ENCODE data around the gene CAD.
"Not testable (repeated sequence)": the region's sequence is repeated elsewhere in the genome, so short reads cannot be mapped to it uniquely, and the experiment has no call there.

The CAD gene

GRCh38 chr2:27217173-27218121, at the start of gene CAD:
Gene CAD (plus strand): TSS chr2:27217369. CDS start chr2:27217552, 183 bp downstream.
- peak; percentile 36 to 47 for TF ChIP-seq CTCF (IDR thresholded peaks at IDR 0.05)
- peaks cover 9 to 32% (median 14%) of the 10 kb centered on the region in 3 donors for H3K36me3 ChIP-seq
- H3K4me1 ChIP-seq: peaks cover 0 to 22% (median 15%) of the 10 kb centered on the region in 4 donors
- intact Hi-C loops (cut with DNase I; ENCODE audit: low total_unique reads): loop anchor here (10.0 kb wide), 3 partner anchors 83 to 253 kb away; partner anchors contain the start of genes PREB, PRR30 and TMEM214
- peak within 1 kb of the TSS; percentile 64 to 65 for H3K4me3 ChIP-seq
- peak within 1 kb of the TSS; percentile 56 to 76 for H3K27ac ChIP-seq
- H3K27me3 ChIP-seq: no peaks in the 10 kb centered on the region
- DNase-seq: peak; percentile 86 to 93
- H3K9me3 ChIP-seq: no peaks in the 10 kb centered on the region

- H3K4me1 ChIP-seq: peaks cover 0 to 7% (median 2%) of the 10 kb centered on the region in 4 donors
- H3K27ac ChIP-seq: no peak overlapping the region
- no peaks in the 10 kb centered on the region for H3K9me3 ChIP-seq
- TF ChIP-seq CTCF (IDR thresholded peaks at IDR 0.05): no peak
- H3K27me3 ChIP-seq: peaks cover 0 to 10% of the 10 kb centered on the region in 2 donors
- no peak overlapping the region for H3K4me3 ChIP-seq
- intact Hi-C loops (cut with DNase I; ENCODE audit: low total_unique reads): no loop called here
- DNase-seq: peak in 1 of 2 donors; percentile 20
- H3K36me3 ChIP-seq: no peaks in the 10 kb centered on the region
Measured at GRCh38 chr2:27170581-27171337, 46.4 kb upstream of the CAD start.

GRCh38 chr2:27171351-27171848, 45.8 kb upstream of the CAD start:
- peaks cover 0 to 12% of the 10 kb centered on the region in 2 donors for H3K27me3 ChIP-seq
- H3K4me1 ChIP-seq: peaks cover 0 to 7% (median 2%) of the 10 kb centered on the region in 4 donors
- no peak for DNase-seq
- no peak overlapping the region for H3K27ac ChIP-seq
- no peak overlapping the region for H3K4me3 ChIP-seq
- H3K9me3 ChIP-seq: no peaks in the 10 kb centered on the region
- intact Hi-C loops (cut with DNase I; ENCODE audit: low total_unique reads): no loop called here
- TF ChIP-seq CTCF (IDR thresholded peaks at IDR 0.05): no peak
- no peaks in the 10 kb centered on the region for H3K36me3 ChIP-seq

- Histone ChIP-seq H3K36me3 (no peaks in the 10 kb centered on the region), H3K9me3 (no peaks in the 10 kb centered on the region), H3K4me3 (no peak overlapping the region), H3K4me1 (peaks cover 0 to 7% (median 2%) of the 10 kb centered on the region in 4 donors), H3K27ac (no peak overlapping the region), H3K27me3 (peaks cover 0 to 17% of the 10 kb centered on the region in 2 donors)
- no peak for DNase-seq
- no peak for TF ChIP-seq CTCF (IDR thresholded peaks at IDR 0.05)
- intact Hi-C loops (cut with DNase I; ENCODE audit: low total_unique reads): no loop called here
Measured at GRCh38 chr2:27174638-27175037, 42.5 kb upstream of the CAD start.

GRCh38 chr2:27175330-27175729, 41.8 kb upstream of the CAD start:
- H3K27ac ChIP-seq: no peak overlapping the region
- no peak for TF ChIP-seq CTCF (IDR thresholded peaks at IDR 0.05)

GRCh38 chr2:27175781-27176180, 41.4 kb upstream of the CAD start:
- H3K9me3 ChIP-seq; intact Hi-C loops (cut with DNase I; ENCODE audit: low total_unique reads); H3K36me3 ChIP-seq; H3K4me1 ChIP-seq; H3K4me3 ChIP-seq; DNase-seq; H3K27ac ChIP-seq: not testable (repeated sequence)
- H3K27me3 ChIP-seq: peaks cover 0 to 17% of the 10 kb centered on the region in 2 donors

More at GRCh38 chr2:27175330-27175729, 41.8 kb upstream of the CAD start:
- H3K9me3 ChIP-seq: no peaks in the 10 kb centered on the region
- no peaks in the 10 kb centered on the region for H3K36me3 ChIP-seq
- H3K4me3 ChIP-seq: no peak overlapping the region
- DNase-seq: peak; percentile 67 to 74
- peaks cover 0 to 9% (median 0%) of the 10 kb centered on the region in 4 donors for H3K4me1 ChIP-seq
- intact Hi-C loops (cut with DNase I; ENCODE audit: low total_unique reads): no loop called here
- H3K27me3 ChIP-seq: peaks cover 0 to 17% of the 10 kb centered on the region in 2 donors
